Measurements from ENCODE around the gene SLC28A2.
A peak's percentile ranks its signal among the peaks of the same experiment; 100 is the strongest.

- TF ChIP-seq CTCF (IDR thresholded peaks at IDR 0.05; ENCODE audit: insufficient read depth, low read depth, low read length) = peak; percentile 33
- TF ChIP-seq EZH2 (IDR thresholded peaks at IDR 0.05; ENCODE audit: insufficient read depth, low read length) = no peak
Observed at GRCh38 chr15:45276831-45277230, 24.8 kb downstream of the SLC28A2 start.

Data from astrocyte (in vitro differentiated cells and primary cell).